Endothelial cell (in vitro differentiated cells): ENCODE measurements around the gene LRIG1. TPM values are rescaled to one million over a fixed set of nuclear protein-coding genes. Genes with fewer than 3 reads are reported as not detected.

Experiments used
- DNase-seq: peaks from one replicate; pipeline ENCODE4 v3.0.0; 2021; ENCODE audit warnings: low spot score
- H3K27ac Mint-ChIP-seq: one replicate; pipeline ENCODE4 v1.8.0; 2021; ENCODE audit warnings: mixed read lengths, inconsistent platforms; ENCODE audit not compliant: unreplicated experiment
- H3K27me3 Mint-ChIP-seq: one replicate; pipeline ENCODE4 v1.8.0; 2021; ENCODE audit warnings: mild to moderate bottlenecking, moderate library complexity, mixed read lengths, inconsistent platforms; ENCODE audit not compliant: unreplicated experiment
- H3K36me3 Mint-ChIP-seq: one replicate; pipeline ENCODE4 v1.8.0; 2021; ENCODE audit warnings: mild to moderate bottlenecking, low read depth, mixed read lengths, inconsistent platforms; ENCODE audit not compliant: unreplicated experiment
- H3K4me1 Mint-ChIP-seq: one replicate; pipeline ENCODE4 v1.8.0; 2021; ENCODE audit warnings: mild to moderate bottlenecking, mixed read lengths, inconsistent platforms; ENCODE audit not compliant: unreplicated experiment
- H3K4me3 Mint-ChIP-seq: one replicate; pipeline ENCODE4 v1.8.0; 2021; ENCODE audit warnings: mild to moderate bottlenecking, mixed read lengths, inconsistent platforms; ENCODE audit not compliant: unreplicated experiment
- H3K9me3 Mint-ChIP-seq: one replicate; pipeline ENCODE4 v1.8.0; 2021; ENCODE audit warnings: mixed read lengths, inconsistent platforms; ENCODE audit not compliant: unreplicated experiment
- total RNA-seq: library from RNA; stranded (reverse); fragmentation: NEBNext Ultra II Directional; extraction: Animal tissue kit (Norgen Biotek cat#: 25700); gene quantifications from one replicate; pipeline ENCODE4 v1.2.1, GENCODE V29; 2021; ENCODE audit not compliant: unreplicated experiment
- TF ChIP-seq, protein P1 (sequence below): fragments of 200-600 bp; sonication (generic); IDR thresholded peaks from one replicate; pipeline ENCODE4 v1.5.0; 2021; ENCODE audit warnings: antibody characterized with exemption; ENCODE audit not compliant: unreplicated experiment

The LRIG1 gene
- total RNA-seq, 1 donor from 2014 or later, result 25.1 TPM

DNA sequence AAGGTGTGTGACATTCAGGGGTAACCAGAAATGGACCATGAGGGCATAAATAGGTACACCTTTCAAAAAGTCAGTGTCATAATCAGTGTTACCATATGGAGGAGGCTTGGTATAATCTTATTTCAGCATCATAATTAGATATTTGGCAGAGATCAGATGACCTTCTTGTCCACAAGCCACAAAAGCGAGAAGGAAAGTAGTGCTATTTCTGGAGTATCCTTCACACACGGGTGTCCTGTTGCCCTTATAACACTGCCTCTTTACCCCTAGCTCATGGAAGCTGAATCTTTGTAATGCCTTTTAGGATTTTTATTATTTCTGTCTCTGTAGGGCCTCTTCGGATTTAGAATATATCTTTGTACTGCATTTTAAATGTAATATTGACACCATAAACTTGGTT lies 132.8 kb downstream of the LRIG1 start:
- Mint-ChIP-seq H3K27ac (no peak overlapping the region), H3K4me3 (no peak overlapping the region), H3K27me3 (no peaks in the 10 kb centered on the region), H3K9me3 (no peaks in the 10 kb centered on the region), H3K36me3 (no peaks in the 10 kb centered on the region), H3K4me1 (no peaks in the 10 kb centered on the region)
- TF ChIP-seq, protein P1, sequence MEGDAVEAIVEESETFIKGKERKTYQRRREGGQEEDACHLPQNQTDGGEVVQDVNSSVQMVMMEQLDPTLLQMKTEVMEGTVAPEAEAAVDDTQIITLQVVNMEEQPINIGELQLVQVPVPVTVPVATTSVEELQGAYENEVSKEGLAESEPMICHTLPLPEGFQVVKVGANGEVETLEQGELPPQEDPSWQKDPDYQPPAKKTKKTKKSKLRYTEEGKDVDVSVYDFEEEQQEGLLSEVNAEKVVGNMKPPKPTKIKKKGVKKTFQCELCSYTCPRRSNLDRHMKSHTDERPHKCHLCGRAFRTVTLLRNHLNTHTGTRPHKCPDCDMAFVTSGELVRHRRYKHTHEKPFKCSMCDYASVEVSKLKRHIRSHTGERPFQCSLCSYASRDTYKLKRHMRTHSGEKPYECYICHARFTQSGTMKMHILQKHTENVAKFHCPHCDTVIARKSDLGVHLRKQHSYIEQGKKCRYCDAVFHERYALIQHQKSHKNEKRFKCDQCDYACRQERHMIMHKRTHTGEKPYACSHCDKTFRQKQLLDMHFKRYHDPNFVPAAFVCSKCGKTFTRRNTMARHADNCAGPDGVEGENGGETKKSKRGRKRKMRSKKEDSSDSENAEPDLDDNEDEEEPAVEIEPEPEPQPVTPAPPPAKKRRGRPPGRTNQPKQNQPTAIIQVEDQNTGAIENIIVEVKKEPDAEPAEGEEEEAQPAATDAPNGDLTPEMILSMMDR, result no peak
- DNase-seq, result no peak

DNA sequence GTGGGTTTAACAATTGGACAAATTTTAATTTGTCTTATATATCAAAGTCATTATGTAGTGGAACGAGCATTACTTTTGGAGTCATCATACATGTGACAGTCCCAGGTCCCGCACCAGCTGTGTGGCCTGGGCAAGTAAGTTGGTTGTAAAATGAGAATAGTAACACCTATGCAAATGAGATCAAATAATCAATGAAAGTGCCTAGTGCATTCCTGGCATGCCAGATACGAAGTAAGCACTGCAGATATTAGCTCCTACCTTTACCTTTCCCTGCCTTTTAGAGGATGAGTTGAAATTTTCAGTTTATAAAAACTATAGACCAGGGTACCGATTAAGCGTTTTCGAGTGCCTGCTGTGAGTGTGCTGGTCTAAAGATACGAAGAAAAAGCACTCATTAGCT lies 134.1 kb downstream of the LRIG1 start:
- Mint-ChIP-seq H3K9me3 (no peaks in the 10 kb centered on the region), H3K4me1 (no peaks in the 10 kb centered on the region)
- no peak for DNase-seq

DNA sequence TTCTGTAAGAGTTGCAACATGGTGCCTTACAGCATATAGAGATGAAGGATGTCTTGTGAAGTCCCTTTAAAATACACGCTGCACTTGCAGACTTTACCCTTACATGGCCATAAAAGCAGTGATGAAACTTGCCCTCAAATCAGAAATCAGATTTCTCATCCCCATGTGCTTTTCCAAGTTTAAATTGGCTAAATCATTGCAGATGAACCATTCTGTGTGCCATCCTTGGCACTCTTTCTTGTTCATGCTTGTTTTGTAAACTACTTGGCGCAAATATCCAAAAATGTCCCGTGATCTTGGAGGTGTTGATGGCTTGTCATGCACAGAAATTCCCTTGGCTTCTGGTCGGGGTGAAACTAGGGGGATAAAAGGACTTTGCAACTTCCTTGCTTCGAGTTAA lies 135.7 kb downstream of the LRIG1 start:
- Mint-ChIP-seq H3K4me3 (no peak overlapping the region), H3K27ac (peak overlapping the region; percentile 8), H3K9me3 (no peaks in the 10 kb centered on the region), H3K27me3 (no peaks in the 10 kb centered on the region), H3K4me1 (no peaks in the 10 kb centered on the region), H3K36me3 (no peaks in the 10 kb centered on the region)
- DNase-seq, result no peak
- TF ChIP-seq, protein P1, result no peak

More for the DNA sequence above, 134.1 kb downstream of the LRIG1 start:
- TF ChIP-seq, protein P1, result no peak
- H3K4me3 Mint-ChIP-seq, result no peak overlapping the region
- no peaks in the 10 kb centered on the region for H3K27me3 Mint-ChIP-seq
- H3K36me3 Mint-ChIP-seq, result no peaks in the 10 kb centered on the region
- H3K27ac Mint-ChIP-seq, result no peak overlapping the region

DNA sequence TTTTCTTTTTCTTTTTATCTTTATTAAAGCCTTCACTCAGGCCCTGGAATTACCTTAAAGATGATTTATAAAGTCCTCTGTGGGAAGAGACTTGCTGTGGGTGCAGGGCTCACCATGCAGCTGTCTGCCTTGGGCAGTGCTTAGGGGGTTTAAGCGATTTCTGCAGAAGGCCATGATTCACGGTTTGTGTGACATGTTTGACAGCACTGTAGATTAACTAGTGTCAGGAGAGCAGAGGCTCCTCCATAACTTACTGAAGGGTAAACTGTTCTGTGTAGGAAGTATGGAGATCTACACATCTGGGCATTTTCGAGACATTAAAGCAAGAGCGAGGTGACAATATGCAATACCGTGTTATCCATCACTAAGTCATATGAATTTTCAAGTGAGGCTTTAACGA lies 137.7 kb downstream of the LRIG1 start:
- no peaks in the 10 kb centered on the region for H3K27me3 Mint-ChIP-seq
- no peaks in the 10 kb centered on the region for H3K36me3 Mint-ChIP-seq
- no peaks in the 10 kb centered on the region for H3K4me1 Mint-ChIP-seq
- TF ChIP-seq, protein P1, result no peak
- H3K9me3 Mint-ChIP-seq, result no peaks in the 10 kb centered on the region
- H3K4me3 Mint-ChIP-seq, result no peak overlapping the region
- DNase-seq, result no peak
- no peak overlapping the region for H3K27ac Mint-ChIP-seq

DNA sequence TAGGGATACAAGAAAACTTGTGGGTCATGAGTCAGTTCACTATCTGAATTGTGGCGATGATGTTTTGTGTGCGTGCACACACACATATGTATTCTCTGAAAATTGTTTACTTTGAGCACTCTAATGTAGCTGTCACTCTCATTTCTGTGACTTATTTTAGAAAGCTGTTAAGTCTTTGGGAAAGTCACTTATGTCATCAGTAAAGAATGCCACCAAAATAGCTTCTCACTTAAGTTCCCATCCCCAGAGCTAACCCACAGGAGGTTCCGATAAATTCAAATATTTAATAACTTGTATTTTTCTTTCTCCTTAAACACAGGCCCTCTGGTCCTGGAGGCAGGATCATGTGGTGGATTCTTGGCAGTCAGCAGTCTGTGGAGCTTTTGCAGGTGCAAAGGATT lies 138.3 kb downstream of the LRIG1 start:
- TF ChIP-seq, protein P1, result no peak
- no peaks in the 10 kb centered on the region for H3K9me3 Mint-ChIP-seq
- no peaks in the 10 kb centered on the region for H3K27me3 Mint-ChIP-seq
- H3K27ac Mint-ChIP-seq, result no peak overlapping the region
- no peak overlapping the region for H3K4me3 Mint-ChIP-seq
- H3K36me3 Mint-ChIP-seq, result no peaks in the 10 kb centered on the region
- no peak for DNase-seq
- no peaks in the 10 kb centered on the region for H3K4me1 Mint-ChIP-seq
